Astrocyte of the spinal cord (primary cell): Measurements from ENCODE around the gene IRF1.
"Not testable (repeated sequence)": the region's sequence is repeated elsewhere in the genome, so short reads cannot be mapped to it uniquely, and the experiment has no call there.

Experiments used
- DNase-seq: peaks from one replicate; pipeline ENCODE4 v3.0.0; 2011; ENCODE audit warnings: low read depth, low spot score
- H3K4me3 ChIP-seq: 2 replicates; pipeline ENCODE4 v1.5.1; 2011; ENCODE audit warnings: low read depth, mild to moderate bottlenecking, low read length, moderate library complexity
- in situ Hi-C: cut with HindIII; loops from 2 replicates; pipeline ENCODE4 v1.10.0; 2017; ENCODE audit warnings: low sequenced_read_pairs
- TF ChIP-seq, protein P1 (sequence below): IDR thresholded peaks from 2 replicates; pipeline ENCODE4 v1.5.1; 2012; ENCODE audit warnings: low read depth, mild to moderate bottlenecking, low read length, inconsistent platforms

IRF1 gene

DNA sequence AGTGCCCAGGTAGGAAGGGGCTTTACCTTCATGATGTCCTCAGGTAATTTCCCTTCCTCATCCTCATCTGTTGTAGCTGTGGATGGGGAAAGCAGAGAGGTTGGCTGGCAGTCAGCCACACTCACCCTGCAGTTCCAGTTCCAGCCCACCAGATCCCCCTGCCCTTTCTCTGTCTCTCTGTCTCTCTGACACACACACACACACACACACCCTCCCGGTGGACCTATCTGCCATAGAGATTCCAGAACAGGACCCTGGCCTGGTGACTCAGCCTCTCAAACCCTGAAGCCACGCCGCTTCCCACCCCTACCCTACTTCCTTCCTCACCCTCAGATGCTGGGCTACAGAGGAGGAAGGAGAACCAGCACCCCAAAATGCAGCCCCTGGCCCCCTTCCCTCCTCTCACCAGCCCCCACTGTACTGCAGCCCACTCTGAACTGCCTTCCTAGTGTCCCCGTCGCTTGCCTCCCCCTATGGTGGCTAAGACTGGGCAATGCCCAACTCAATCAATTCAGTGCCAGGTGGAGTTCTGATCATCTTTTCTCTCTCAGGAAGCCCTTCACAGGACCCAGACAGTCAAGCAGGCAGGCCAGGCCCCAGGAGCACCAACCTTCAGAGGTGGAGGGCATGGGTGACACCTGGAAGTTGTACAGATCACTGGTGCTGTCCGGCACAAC lies 4.8 kb downstream of the IRF1 start:
- TF ChIP-seq, protein P1, sequence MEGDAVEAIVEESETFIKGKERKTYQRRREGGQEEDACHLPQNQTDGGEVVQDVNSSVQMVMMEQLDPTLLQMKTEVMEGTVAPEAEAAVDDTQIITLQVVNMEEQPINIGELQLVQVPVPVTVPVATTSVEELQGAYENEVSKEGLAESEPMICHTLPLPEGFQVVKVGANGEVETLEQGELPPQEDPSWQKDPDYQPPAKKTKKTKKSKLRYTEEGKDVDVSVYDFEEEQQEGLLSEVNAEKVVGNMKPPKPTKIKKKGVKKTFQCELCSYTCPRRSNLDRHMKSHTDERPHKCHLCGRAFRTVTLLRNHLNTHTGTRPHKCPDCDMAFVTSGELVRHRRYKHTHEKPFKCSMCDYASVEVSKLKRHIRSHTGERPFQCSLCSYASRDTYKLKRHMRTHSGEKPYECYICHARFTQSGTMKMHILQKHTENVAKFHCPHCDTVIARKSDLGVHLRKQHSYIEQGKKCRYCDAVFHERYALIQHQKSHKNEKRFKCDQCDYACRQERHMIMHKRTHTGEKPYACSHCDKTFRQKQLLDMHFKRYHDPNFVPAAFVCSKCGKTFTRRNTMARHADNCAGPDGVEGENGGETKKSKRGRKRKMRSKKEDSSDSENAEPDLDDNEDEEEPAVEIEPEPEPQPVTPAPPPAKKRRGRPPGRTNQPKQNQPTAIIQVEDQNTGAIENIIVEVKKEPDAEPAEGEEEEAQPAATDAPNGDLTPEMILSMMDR, result no peak
- in situ Hi-C loops, result no loop called here
- no peak overlapping the region for H3K4me3 ChIP-seq
- no peak for DNase-seq

DNA sequence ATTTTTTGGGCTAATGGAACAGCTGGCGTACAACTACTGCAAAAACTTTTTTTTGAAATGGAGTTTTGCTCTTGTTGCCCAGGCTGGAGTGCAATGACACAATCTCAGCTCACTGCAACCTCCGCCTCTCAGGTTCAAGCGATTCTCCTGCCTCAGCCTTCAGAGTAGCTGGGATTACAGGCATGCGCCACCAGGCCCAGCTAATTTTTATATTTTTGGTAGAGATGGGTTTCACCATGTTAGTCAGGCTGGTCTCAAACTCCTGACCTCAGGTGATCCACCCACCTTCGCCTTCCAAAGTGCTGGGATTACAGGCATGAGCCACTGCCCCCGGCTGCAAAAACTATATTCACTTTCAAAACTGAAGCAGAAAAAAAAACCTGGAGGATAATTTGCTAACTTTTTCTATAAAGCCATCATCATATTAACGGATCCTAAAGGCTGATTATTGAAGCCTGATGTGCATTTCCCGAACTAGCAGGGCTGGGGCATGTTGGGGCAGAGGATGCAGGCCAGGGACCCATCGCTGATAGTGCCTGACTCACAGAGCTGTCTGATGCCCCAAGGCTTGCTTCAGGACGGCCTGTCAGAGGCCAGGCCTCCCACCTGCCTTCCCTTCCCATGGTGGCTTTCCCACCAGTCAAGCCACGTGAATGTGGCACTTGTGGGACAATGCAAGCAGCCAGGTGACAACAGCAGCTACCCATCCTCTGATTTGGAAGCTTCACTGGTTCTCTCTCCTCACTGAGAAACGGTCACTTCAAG lies 5.5 kb downstream of the IRF1 start:
- in situ Hi-C loops, H3K4me3 ChIP-seq, DNase-seq: not testable (repeated sequence)

DNA sequence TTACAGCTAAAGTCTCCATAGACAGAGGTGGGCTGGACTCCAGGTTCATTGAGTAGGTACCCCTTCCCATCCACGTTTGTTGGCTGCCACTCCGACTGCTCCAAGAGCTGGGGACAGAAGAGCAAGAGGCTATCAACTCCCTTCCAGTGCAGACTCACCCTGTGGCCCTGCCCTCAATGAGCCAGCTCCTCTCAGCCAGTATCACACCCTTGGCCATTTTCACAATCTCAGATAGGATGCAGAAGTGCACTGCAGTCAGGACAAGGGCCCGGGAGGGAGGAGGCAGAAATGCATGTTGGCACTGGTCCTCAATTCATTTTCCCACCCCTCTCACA lies 6.2 kb downstream of the IRF1 start:
- in situ Hi-C loops, result no loop called here
- TF ChIP-seq, protein P1, result no peak
- H3K4me3 ChIP-seq, result no peak overlapping the region
- DNase-seq, result no peak

DNA sequence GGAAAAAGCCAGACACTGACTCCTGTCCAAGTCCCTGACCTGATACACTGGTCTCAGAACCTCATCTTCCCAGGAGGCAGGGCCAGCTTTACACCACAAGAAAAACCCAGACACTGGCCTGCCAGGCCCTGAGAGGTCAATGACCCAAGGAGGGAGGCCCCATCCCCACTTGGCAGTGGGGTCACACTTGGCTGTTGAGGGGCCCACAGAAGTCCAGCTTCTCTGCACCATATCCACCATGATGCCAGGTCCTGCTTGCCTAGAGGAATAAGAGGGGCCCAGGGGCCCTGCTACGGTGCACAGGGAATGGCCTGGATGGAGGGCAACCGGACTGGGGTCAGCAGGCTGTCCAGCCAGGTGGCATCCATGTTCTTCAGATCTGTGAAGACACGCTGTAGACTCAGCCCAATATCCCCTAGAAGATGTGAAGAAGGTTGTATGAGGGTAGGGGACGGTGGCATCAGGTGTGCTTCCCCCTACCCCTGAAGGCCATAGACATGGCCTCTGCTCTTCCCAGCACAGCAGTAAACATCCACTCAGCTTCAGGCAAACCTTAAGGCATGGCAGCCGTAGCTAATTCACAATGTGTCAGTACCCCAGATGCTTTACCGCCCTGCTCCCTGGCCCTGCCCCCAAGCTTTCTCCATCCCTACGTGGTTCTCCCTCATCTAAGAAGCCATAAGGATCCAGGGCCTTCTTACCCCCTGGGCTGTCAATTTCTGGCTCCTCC lies 6.7 kb downstream of the IRF1 start:
- in situ Hi-C loops, result no loop called here
- TF ChIP-seq, protein P1, result no peak
- DNase-seq, result no peak
- no peak overlapping the region for H3K4me3 ChIP-seq

DNA sequence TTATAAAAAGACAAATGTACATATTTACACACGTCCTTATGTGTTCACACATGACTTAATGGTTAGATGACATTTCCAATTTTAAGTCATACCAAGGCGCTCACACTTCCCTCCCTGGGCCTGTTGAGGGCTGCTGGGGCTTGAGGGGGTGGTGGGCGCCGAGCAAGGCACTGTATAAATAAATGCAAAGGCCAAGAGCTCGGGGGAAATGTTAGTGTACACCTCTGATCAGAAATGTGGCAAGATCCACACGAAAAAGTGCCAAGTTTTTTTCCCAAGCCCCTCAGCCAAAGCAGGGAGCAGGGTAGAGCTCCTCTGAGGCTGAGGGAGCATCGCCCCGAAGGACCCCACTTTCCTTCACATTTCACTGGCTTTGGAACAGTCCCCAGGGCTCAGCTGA lies 7.5 kb downstream of the IRF1 start:
- no peak for DNase-seq
- no peak overlapping the region for H3K4me3 ChIP-seq
- TF ChIP-seq, protein P1, result no peak
- in situ Hi-C loops, result no loop called here

DNA sequence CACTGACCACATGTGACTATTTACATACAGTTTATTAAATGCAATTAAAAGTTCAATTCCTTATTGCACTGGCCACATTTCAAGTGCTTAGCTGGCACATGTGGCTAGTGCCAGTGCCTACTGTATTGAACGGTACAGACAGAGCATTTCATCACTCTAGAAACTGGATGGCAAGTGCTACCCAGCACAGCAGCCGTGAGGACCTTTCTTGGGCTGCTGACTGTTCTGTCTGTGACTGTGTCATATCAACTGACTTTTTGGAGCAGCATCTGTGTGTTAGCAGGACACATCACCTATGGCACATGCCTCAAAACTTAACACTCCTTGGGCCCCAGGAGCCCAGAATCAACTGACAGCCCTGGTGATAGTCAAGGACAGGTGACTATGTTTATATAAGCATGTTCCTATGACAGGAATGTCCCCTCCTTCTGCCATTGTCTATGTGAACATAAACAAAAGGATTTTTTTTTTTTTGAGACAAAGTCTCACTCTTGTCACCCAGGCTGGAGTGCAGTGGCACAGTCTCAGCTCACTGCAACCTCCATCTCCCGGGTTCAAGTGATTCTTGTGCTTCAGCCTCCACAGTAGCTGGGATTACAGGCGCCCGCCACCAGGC lies 8.9 kb downstream of the IRF1 start:
- no peak overlapping the region for H3K4me3 ChIP-seq
- in situ Hi-C loops, result no loop called here
- TF ChIP-seq, protein P1, result no peak
- DNase-seq, result no peak
